ENCODE results near the gene TBC1D9B.

DNA sequence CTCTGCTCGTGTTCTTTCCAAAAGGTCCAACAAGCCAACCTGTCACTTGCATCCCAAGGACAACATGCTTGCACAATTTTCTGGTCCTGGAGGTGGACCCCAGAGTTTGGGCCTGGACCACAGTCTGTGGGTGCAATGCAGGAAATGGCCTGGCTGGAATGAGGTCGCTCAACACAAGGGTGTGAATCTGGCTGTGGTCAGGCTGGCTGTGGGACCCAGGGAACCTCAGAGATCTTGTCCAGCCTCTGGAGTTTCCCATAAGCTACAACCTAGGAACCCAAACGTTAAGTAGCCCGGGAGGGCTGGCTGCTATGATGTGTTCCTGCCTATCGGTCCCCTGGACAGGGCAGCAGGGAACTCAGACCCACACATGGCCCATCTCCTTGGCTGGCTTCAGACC is 15.4 kb downstream of the TBC1D9B start:
- TF ChIP-seq POLR2A (IDR thresholded peaks at IDR 0.05) = no peak
- TF ChIP-seq, protein P1, sequence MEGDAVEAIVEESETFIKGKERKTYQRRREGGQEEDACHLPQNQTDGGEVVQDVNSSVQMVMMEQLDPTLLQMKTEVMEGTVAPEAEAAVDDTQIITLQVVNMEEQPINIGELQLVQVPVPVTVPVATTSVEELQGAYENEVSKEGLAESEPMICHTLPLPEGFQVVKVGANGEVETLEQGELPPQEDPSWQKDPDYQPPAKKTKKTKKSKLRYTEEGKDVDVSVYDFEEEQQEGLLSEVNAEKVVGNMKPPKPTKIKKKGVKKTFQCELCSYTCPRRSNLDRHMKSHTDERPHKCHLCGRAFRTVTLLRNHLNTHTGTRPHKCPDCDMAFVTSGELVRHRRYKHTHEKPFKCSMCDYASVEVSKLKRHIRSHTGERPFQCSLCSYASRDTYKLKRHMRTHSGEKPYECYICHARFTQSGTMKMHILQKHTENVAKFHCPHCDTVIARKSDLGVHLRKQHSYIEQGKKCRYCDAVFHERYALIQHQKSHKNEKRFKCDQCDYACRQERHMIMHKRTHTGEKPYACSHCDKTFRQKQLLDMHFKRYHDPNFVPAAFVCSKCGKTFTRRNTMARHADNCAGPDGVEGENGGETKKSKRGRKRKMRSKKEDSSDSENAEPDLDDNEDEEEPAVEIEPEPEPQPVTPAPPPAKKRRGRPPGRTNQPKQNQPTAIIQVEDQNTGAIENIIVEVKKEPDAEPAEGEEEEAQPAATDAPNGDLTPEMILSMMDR (IDR thresholded peaks at IDR 0.05) = no peak

All from uterus (tissue), 2 donors.